DND-41 (cell line): Measurements from ENCODE around the gene DTD2.
"Not testable (repeated sequence)": the region's sequence is repeated elsewhere in the genome, so short reads cannot be mapped to it uniquely, and the experiment has no call there.

Source experiments
- ATAC-seq: fragments of 200-7000 bp; cut with Tn5 transposase; 3 replicates; pipeline ENCODE4 v1.9.1; 2021; ENCODE audit warnings: low read depth; ENCODE audit not compliant: insufficient read depth
- DNase-seq: peaks from one replicate; pipeline ENCODE4 v3.0.0-alpha.2; 2020
- H2AFZ ChIP-seq: 2 replicates; pipeline ENCODE4 v1.6.0; 2012; ENCODE audit warnings: low read depth, low read length
- H3K27ac ChIP-seq: 2 replicates; pipeline ENCODE4 v1.5.1; 2012; ENCODE audit warnings: low read length, inconsistent platforms
- H3K27me3 ChIP-seq: fragments of 200-600 bp; sonication (generic); 2 replicates; pipeline ENCODE4 v1.6.0; 2012; ENCODE audit warnings: low read length, mild to moderate bottlenecking, inconsistent platforms; ENCODE audit not compliant: insufficient read depth, poor library complexity
- H3K36me3 ChIP-seq: 2 replicates; pipeline ENCODE4 v1.5.1; 2012; ENCODE audit warnings: low read length, inconsistent platforms; ENCODE audit not compliant: insufficient read depth
- H3K4me1 ChIP-seq: 2 replicates; pipeline ENCODE4 v1.5.1; 2012; ENCODE audit warnings: mild to moderate bottlenecking, low read length; ENCODE audit not compliant: insufficient read depth
- H3K4me2 ChIP-seq: 2 replicates; pipeline ENCODE4 v1.6.0; 2012; ENCODE audit warnings: mild to moderate bottlenecking, moderate library complexity, low read length, inconsistent platforms; ENCODE audit not compliant: insufficient read depth
- H3K4me3 ChIP-seq, 2 experiments: fragments of 200-600 bp in 1 of 2; shearing (Covaris generic) in 1 of 2; 2 replicates each; pipeline ENCODE4 v1.5.1; 2012 to 2016; ENCODE audit warnings: inconsistent platforms in 2 of 2, low read length in 2 of 2, mild to moderate bottlenecking in 2 of 2, low read depth in 1 of 2, moderate library complexity in 1 of 2
- H3K79me2 ChIP-seq: 2 replicates; pipeline ENCODE4 v1.6.0; 2012; ENCODE audit warnings: low read length, inconsistent platforms; ENCODE audit not compliant: insufficient read depth
- H3K9ac ChIP-seq: 2 replicates; pipeline ENCODE4 v1.6.0; 2012; ENCODE audit warnings: low read depth, mild to moderate bottlenecking, inconsistent platforms, low read length, moderate library complexity
- H3K9me3 ChIP-seq: 2 replicates; pipeline ENCODE4 v1.5.1; 2012; ENCODE audit warnings: low read length, moderate library complexity, mild to moderate bottlenecking, inconsistent platforms; ENCODE audit not compliant: insufficient read depth, severe bottlenecking
- H4K20me1 ChIP-seq: 2 replicates; pipeline ENCODE4 v1.6.0; 2012; ENCODE audit warnings: low read length; ENCODE audit not compliant: insufficient read depth
- CTCF ChIP-seq: IDR thresholded peaks from 2 replicates; pipeline ENCODE4 v1.5.1; 2012; ENCODE audit warnings: borderline replicate concordance, low read length, moderate library complexity, mild to moderate bottlenecking; ENCODE audit not compliant: poor library complexity, severe bottlenecking; ENCODE audit errors: extremely low read depth
- EZH2 ChIP-seq: IDR thresholded peaks from 3 replicates; pipeline ENCODE4 v1.6.1; 2012; ENCODE audit warnings: borderline replicate concordance, low read depth, mild to moderate bottlenecking, moderate library complexity, low read length, inconsistent platforms; ENCODE audit not compliant: severe bottlenecking

The DTD2 gene

GRCh38 chr14:31441273-31442111 is 15.8 kb downstream of the DTD2 start:
- H3K27ac ChIP-seq = no peak overlapping the region
- TF ChIP-seq CTCF (no peak), EZH2 (no peak)
- no peak overlapping the region for H3K4me3 ChIP-seq
- ATAC-seq (no peak), DNase-seq (no peak)
- H3K36me3 ChIP-seq = no peaks in the 10 kb centered on the region; the same call in 1 of the 2 replicates
- H3K9ac ChIP-seq = no peak overlapping the region
- no peaks in the 10 kb centered on the region for H3K27me3 ChIP-seq
- H3K4me1 ChIP-seq = no peaks in the 10 kb centered on the region
- no peaks in the 10 kb centered on the region for H4K20me1 ChIP-seq
- H3K9me3 ChIP-seq = no peaks in the 10 kb centered on the region
- H3K4me2 ChIP-seq = no peak overlapping the region
- H2AFZ ChIP-seq = no peak overlapping the region
- no peaks in the 10 kb centered on the region for H3K79me2 ChIP-seq

- H3K4me2 ChIP-seq = no peak overlapping the region
- H3K9me3 ChIP-seq = no peaks in the 10 kb centered on the region
- DNase-seq (no peak), ATAC-seq (no peak)
- no peaks in the 10 kb centered on the region for H4K20me1 ChIP-seq
- no peak overlapping the region for H3K9ac ChIP-seq
- H3K27me3 ChIP-seq = no peaks in the 10 kb centered on the region
- no peak overlapping the region for H2AFZ ChIP-seq
- TF ChIP-seq CTCF (no peak), EZH2 (no peak)
- H3K36me3 ChIP-seq = no peaks in the 10 kb centered on the region; the same call in 1 of the 2 replicates
- H3K4me1 ChIP-seq = no peaks in the 10 kb centered on the region
- no peaks in the 10 kb centered on the region for H3K79me2 ChIP-seq
- H3K27ac ChIP-seq = no peak overlapping the region
- H3K4me3 ChIP-seq = no peak overlapping the region
These were observed 17.0 kb downstream of the DTD2 start for GRCh38 chr14:31440280-31440679.

- no peaks in the 10 kb centered on the region for H4K20me1 ChIP-seq
- H3K4me1 ChIP-seq = no peaks in the 10 kb centered on the region
- TF ChIP-seq CTCF (no peak), EZH2 (no peak)
- H3K4me3 ChIP-seq = no peak overlapping the region
- H2AFZ ChIP-seq = no peak overlapping the region
- no peak overlapping the region for H3K4me2 ChIP-seq
- DNase-seq (no peak), ATAC-seq (no peak)
- H3K27me3 ChIP-seq = no peaks in the 10 kb centered on the region
- H3K79me2 ChIP-seq = no peaks in the 10 kb centered on the region
- no peaks in the 10 kb centered on the region; the same call in 1 of the 2 replicates for H3K36me3 ChIP-seq
- H3K9ac ChIP-seq = no peak overlapping the region
- no peaks in the 10 kb centered on the region for H3K9me3 ChIP-seq
- no peak overlapping the region for H3K27ac ChIP-seq
These were observed 17.7 kb downstream of the DTD2 start for GRCh38 chr14:31439561-31439960.

GRCh38 chr14:31437045-31437691 is 20.1 kb downstream of the DTD2 start:
- H3K27me3 ChIP-seq, H3K36me3 ChIP-seq, H3K4me2 ChIP-seq, H3K9ac ChIP-seq, ATAC-seq, H3K4me3 ChIP-seq, H4K20me1 ChIP-seq, H2AFZ ChIP-seq, DNase-seq, H3K9me3 ChIP-seq, H3K27ac ChIP-seq, H3K79me2 ChIP-seq, H3K4me1 ChIP-seq: not testable (repeated sequence)
